ENCODE measurements around the gene TEX2. TPM values are rescaled to one million over a fixed set of nuclear protein-coding genes. Genes with fewer than 3 reads are reported as not detected.
A peak's percentile ranks its signal among the peaks of the same experiment; 100 is the strongest.

TEX2 gene
- total and polyA plus RNA-seq, 2 of the 13 experiments (the other 11 are each of a cell fraction or from before 2014, with no cell fraction given), result 21.4 to 37.7 TPM

DNA sequence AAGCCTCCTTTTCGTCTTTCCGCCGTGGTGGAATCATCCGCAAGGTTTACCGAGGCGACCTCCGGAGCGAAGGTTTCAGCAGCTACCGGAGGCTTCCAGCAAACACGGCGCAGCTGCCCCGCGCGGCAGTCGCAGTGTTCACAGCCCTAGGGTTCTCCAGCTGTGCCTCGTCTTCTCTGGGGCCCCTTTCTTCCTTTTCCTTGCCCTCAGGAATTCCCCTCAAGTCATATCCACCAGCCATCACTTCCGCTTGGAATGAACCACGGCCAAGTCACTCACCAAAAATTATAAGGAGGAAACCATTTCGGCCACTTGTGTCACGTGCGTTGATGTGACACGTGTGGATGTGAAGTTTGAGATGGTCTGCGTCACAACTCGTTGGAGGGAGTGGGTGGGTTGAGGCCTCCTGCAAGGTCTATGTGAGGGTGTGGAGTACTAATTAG, 132.5 kb downstream of the TEX2 start (continued):
- TF ChIP-seq, protein P1, sequence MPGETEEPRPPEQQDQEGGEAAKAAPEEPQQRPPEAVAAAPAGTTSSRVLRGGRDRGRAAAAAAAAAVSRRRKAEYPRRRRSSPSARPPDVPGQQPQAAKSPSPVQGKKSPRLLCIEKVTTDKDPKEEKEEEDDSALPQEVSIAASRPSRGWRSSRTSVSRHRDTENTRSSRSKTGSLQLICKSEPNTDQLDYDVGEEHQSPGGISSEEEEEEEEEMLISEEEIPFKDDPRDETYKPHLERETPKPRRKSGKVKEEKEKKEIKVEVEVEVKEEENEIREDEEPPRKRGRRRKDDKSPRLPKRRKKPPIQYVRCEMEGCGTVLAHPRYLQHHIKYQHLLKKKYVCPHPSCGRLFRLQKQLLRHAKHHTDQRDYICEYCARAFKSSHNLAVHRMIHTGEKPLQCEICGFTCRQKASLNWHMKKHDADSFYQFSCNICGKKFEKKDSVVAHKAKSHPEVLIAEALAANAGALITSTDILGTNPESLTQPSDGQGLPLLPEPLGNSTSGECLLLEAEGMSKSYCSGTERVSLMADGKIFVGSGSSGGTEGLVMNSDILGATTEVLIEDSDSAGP (CRISPR knock-in tag; IDR thresholded peaks at IDR 0.05; ENCODE audit: borderline replicate concordance), result 0 out of 2 replicates have a peak, but pooled peaks have one; percentile 9
- TF ChIP-seq, protein P2, sequence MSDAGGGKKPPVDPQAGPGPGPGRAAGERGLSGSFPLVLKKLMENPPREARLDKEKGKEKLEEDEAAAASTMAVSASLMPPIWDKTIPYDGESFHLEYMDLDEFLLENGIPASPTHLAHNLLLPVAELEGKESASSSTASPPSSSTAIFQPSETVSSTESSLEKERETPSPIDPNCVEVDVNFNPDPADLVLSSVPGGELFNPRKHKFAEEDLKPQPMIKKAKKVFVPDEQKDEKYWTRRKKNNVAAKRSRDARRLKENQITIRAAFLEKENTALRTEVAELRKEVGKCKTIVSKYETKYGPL (CRISPR knock-in tag; IDR thresholded peaks at IDR 0.05), result 0 out of 2 replicates have a peak, but pooled peaks have one; percentile 13
- TF ChIP-seq, protein P3, sequence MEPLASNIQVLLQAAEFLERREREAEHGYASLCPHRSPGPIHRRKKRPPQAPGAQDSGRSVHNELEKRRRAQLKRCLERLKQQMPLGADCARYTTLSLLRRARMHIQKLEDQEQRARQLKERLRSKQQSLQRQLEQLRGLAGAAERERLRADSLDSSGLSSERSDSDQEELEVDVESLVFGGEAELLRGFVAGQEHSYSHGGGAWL (CRISPR knock-in tag; IDR thresholded peaks at IDR 0.05), result 0 out of 2 replicates have a peak, but pooled peaks have one; percentile 10
- TF ChIP-seq, protein P4, sequence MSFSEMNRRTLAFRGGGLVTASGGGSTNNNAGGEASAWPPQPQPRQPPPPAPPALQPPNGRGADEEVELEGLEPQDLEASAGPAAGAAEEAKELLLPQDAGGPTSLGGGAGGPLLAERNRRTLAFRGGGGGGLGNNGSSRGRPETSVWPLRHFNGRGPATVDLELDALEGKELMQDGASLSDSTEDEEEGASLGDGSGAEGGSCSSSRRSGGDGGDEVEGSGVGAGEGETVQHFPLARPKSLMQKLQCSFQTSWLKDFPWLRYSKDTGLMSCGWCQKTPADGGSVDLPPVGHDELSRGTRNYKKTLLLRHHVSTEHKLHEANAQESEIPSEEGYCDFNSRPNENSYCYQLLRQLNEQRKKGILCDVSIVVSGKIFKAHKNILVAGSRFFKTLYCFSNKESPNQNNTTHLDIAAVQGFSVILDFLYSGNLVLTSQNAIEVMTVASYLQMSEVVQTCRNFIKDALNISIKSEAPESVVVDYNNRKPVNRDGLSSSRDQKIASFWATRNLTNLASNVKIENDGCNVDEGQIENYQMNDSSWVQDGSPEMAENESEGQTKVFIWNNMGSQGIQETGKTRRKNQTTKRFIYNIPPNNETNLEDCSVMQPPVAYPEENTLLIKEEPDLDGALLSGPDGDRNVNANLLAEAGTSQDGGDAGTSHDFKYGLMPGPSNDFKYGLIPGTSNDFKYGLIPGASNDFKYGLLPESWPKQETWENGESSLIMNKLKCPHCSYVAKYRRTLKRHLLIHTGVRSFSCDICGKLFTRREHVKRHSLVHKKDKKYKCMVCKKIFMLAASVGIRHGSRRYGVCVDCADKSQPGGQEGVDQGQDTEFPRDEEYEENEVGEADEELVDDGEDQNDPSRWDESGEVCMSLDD (CRISPR knock-in tag; IDR thresholded peaks at IDR 0.05; ENCODE audit: borderline replicate concordance), result peak; percentile 2; the same call in 1 of the 2 replicates
- TF ChIP-seq ZFP1 (CRISPR knock-in tag; IDR thresholded peaks at IDR 0.05) (0 out of 2 replicates have a peak, but pooled peaks have one; percentile 8), ZNF510 (CRISPR knock-in tag; IDR thresholded peaks at IDR 0.05; ENCODE audit: low read depth) (no peak), ZNF501 (CRISPR knock-in tag; IDR thresholded peaks at IDR 0.05) (peak; percentile 66; the same call in 1 of the 2 replicates), POLR2AphosphoS5 (IDR thresholded peaks at IDR 0.05; ENCODE audit: low read depth, low read length) (no peak), ZNF232 (CRISPR knock-in tag; IDR thresholded peaks at IDR 0.05; ENCODE audit: borderline replicate concordance) (peak; percentile 54; the same call in 1 of the 2 replicates)
- TF ChIP-seq, protein P5, sequence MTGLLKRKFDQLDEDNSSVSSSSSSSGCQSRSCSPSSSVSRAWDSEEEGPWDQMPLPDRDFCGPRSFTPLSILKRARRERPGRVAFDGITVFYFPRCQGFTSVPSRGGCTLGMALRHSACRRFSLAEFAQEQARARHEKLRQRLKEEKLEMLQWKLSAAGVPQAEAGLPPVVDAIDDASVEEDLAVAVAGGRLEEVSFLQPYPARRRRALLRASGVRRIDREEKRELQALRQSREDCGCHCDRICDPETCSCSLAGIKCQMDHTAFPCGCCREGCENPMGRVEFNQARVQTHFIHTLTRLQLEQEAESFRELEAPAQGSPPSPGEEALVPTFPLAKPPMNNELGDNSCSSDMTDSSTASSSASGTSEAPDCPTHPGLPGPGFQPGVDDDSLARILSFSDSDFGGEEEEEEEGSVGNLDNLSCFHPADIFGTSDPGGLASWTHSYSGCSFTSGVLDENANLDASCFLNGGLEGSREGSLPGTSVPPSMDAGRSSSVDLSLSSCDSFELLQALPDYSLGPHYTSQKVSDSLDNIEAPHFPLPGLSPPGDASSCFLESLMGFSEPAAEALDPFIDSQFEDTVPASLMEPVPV (CRISPR knock-in tag; IDR thresholded peaks at IDR 0.05), result no peak
- TF ChIP-seq, protein P6, sequence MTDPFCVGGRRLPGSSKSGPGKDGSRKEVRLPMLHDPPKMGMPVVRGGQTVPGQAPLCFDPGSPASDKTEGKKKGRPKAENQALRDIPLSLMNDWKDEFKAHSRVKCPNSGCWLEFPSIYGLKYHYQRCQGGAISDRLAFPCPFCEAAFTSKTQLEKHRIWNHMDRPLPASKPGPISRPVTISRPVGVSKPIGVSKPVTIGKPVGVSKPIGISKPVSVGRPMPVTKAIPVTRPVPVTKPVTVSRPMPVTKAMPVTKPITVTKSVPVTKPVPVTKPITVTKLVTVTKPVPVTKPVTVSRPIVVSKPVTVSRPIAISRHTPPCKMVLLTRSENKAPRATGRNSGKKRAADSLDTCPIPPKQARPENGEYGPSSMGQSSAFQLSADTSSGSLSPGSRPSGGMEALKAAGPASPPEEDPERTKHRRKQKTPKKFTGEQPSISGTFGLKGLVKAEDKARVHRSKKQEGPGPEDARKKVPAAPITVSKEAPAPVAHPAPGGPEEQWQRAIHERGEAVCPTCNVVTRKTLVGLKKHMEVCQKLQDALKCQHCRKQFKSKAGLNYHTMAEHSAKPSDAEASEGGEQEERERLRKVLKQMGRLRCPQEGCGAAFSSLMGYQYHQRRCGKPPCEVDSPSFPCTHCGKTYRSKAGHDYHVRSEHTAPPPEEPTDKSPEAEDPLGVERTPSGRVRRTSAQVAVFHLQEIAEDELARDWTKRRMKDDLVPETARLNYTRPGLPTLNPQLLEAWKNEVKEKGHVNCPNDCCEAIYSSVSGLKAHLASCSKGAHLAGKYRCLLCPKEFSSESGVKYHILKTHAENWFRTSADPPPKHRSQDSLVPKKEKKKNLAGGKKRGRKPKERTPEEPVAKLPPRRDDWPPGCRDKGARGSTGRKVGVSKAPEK (CRISPR knock-in tag; IDR thresholded peaks at IDR 0.05; ENCODE audit: borderline replicate concordance), result no peak
- TF ChIP-seq, protein P7, sequence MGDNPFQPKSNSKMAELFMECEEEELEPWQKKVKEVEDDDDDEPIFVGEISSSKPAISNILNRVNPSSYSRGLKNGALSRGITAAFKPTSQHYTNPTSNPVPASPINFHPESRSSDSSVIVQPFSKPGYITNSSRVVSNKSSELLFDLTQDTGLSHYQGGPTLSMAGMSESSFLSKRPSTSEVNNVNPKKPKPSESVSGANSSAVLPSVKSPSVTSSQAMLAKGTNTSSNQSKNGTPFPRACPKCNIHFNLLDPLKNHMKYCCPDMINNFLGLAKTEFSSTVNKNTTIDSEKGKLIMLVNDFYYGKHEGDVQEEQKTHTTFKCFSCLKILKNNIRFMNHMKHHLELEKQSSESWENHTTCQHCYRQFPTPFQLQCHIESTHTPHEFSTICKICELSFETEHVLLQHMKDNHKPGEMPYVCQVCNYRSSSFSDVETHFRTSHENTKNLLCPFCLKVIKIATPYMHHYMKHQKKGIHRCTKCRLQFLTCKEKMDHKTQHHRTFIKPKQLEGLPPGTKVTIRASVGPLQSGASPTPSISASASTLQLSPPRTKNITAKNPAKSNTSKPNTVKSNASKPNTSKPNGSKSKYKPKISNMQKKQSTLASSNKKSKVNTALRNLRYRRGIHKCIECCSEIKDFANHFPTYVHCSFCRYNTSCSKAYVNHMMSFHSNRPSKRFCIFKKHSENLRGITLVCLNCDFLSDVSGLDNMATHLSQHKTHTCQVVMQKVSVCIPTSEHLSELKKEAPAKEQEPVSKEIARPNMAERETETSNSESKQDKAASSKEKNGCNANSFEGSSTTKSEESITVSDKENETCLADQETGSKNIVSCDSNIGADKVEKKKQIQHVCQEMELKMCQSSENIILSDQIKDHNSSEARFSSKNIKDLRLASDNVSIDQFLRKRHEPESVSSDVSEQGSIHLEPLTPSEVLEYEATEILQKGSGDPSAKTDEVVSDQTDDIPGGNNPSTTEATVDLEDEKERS (CRISPR knock-in tag; IDR thresholded peaks at IDR 0.05), result 0 out of 2 replicates have a peak, but pooled peaks have one; percentile 5

All from HepG2 (cell line).